Vagina (tissue), 2 donors: Measurements from ENCODE around the gene NDOR1.
A peak's percentile ranks its signal among the peaks of the same experiment; 100 is the strongest.

Source experiments
- CTCF ChIP-seq, 3 experiments: fragments of 450-650 bp in 2 of 3; fragments of 200-600 bp in 1 of 3; sonication (generic) in 1 of 3; IDR thresholded peaks; one replicate each; pipeline ENCODE4 v1.5.1; 2017 to 2019; ENCODE audit warnings: antibody characterized with exemption in 3 of 3, mild to moderate bottlenecking in 2 of 3, moderate library complexity in 2 of 3
- POLR2A ChIP-seq, 2 donors: fragments of 450-650 bp; IDR thresholded peaks; one replicate each; pipeline ENCODE4 v1.6.1; 2017; ENCODE audit warnings: antibody characterized with exemption in 2 of 2, mild to moderate bottlenecking in 2 of 2, moderate library complexity in 2 of 2
- POLR2AphosphoS5 ChIP-seq, 2 donors: sonication (generic); formaldehyde crosslinking; IDR thresholded peaks; one replicate each; pipeline ENCODE4 v1.9.0; 2017; ENCODE audit warnings: antibody characterized with exemption in 2 of 2, mild to moderate bottlenecking in 2 of 2, low read depth in 1 of 2; ENCODE audit not compliant: insufficient read depth in 1 of 2

DNA sequence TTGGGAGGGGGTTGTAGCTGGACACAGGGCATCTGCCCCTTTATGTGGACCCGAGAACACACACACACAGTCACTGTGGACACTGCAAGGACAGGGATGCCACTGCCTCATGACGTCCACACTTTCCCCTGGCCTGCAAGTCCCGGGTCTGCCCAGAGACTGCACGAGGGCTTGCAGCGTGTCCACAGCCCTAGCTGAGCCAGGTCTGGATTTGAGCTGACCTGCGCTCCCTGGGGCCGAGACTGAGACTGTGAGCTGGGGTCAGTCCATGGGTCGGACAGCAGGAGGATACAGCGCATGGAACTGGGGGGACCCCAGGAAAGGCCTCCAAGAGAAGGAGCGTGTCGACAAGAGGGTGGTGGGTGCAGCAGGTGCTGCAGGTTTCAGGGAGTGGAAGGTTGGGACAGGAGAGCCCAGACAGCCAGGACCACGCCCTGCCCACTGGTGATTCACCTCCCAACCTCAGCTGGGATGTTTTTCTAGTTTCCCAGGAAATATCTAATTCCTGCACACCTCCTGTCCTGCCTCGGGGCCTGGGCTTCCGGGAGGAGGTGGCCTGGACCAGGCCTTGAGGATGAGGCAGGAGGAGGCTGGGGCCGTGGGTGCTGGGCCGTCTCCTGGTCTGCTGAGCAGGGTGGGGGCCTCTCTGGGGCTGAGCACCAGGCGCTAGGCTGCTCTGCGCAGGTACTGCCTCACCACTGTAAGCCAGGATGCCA lies 21.0 kb downstream of the NDOR1 start:
- TF ChIP-seq POLR2A (IDR thresholded peaks at IDR 0.05) (no peak), CTCF (IDR thresholded peaks at IDR 0.05) (no peak), POLR2AphosphoS5 (IDR thresholded peaks at IDR 0.05; ENCODE audit: insufficient read depth in 1 of 2, low read depth in 1 of 2) (peak in 1 of 2 donors; percentile 13)
